ENCODE data around the gene EP400.

DNA sequence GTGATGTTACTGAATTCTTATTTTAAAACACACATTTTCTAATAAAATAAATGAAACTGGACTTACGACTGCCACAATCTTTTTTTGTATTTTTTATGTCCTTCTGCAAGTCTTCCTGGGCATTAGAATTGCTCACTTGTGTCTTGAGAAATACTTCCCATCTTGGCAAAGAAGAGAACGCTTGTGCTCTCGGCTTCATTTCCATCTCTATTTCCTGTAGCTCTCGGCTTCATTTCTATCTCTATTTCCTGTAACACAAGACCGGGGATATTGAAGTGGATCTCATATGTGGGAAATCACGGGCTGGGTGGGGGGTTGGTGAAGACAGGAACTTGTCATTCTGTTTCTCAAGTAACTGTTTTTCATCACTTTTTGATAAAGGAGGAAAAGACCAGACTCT lies 77.9 kb downstream of the EP400 start:
- TF ChIP-seq EZH2 (IDR thresholded peaks at IDR 0.05; ENCODE audit: borderline replicate concordance, low read length) = no peak
- TF ChIP-seq CTCF (IDR thresholded peaks at IDR 0.05; ENCODE audit: low read length) = no peak
